GM21526 (cell line): ENCODE measurements around the gene NRXN3.

Experiments
- ATAC-seq: cut with Tn5 transposase; IDR thresholded peaks from one replicate; pipeline ENCODE4 v1.9.1; 2021; ENCODE audit warnings: moderate library complexity; ENCODE audit not compliant: unreplicated experiment, low FRiP score

Gene NRXN3

DNA sequence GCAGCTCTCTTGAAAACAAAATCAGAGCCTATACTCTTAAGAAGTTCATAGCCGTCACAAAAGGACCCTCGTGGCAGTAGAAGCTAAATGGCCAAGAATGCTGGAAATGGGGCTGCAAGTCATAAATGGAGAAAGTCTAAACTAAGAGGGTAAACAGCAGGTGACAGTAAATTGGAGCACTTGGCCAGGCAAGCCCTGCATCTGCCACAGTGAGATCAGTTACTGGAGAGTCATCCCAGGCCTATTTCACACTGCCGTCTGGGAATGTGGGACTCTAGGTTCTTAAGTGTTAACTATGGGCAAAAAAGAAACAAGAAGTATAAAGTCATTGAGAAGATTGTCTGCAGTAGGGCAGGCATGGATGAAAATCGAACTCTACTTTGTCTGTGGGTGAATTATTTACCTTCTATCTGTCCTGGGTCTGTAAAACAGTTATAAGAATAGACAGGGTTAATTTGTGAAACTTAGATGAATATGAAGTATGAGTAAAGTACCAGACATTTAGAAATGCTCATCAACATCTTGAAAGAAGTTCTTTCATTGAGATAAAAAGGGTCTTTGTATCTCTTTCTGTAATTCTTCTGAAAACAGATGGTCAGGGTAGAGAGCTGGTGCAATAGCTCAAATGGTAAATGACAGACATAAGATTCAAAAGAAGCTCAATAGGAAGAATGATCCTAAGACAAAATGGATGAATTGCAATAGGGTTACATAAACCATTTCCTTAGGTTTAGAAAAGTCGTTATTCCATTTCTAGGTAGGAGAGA, 1248.7 kb downstream of the NRXN3 start:
- no peak for ATAC-seq

DNA sequence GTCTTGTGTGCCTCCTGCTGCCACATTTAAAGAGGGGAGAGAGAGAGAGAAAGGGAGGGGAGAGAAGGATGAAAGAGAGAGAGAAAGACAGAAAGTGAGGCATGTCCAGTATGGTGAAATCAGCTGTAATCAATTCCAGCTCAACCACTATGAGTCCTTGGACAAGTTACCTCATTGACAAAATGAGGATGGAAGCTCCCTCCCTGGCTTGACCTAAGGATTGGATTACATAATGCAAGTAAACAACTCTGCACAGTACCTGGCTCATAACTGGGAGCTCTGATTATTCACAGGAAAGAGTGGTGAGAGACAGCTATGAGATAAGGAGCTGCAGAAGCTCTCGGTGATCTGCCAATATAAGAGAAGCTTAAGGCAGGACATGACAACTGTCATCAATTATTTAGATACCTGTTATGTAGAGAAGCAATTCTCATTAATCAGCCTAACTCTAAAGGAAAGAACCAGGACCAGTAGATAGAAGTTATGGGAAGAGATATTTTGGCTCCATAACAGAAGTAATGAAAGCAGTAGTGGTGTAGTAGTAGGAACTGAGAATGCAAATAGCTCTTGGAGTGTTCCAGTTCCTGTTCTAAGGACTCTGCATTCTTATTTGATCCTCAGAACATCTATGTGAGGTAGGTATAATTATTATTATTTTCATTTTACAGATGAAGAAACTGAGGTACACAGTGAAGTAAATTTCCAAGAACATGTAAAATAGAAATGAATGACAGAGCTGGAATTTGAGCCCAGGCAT, 1249.6 kb downstream of the NRXN3 start:
- no peak for ATAC-seq

DNA sequence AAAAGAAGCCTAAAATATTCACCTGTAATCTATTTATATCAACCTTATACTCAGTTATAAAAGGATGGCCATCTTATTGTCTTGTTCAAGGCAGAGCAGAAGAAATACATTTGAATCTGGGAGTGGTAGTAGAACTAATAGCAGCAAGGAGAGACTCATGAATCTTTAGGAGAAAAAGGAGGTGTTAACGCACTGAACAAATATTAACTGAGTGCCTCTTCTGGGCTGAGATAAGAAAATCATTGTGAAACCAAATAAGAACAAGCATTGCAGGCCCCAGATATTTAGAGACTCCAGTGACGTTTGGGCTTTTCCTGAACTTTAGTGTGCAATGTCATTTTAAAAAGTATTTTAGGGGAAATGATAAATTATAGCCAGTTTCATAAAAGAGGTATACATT, 1250.6 kb downstream of the NRXN3 start:
- no peak for ATAC-seq

DNA sequence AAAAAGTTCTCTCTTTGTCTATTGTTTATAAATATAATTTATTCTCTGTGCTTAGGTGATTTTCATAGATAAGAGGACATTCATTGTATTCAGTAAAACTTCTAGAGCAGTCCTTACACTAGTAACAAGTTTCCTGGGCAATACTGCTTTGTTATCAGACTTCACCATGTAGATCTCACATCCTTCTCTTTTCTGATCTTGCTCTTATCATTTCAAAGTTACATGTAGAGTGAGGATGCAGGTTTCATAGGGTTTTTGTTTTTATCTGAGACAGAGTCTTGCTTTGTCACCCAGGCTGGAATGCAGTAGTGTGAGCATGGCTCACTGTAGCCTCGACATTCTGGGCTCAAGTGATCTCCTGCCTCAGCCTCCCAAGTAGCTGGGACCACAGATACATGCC, 1251.6 kb downstream of the NRXN3 start:
- ATAC-seq: no peak

DNA sequence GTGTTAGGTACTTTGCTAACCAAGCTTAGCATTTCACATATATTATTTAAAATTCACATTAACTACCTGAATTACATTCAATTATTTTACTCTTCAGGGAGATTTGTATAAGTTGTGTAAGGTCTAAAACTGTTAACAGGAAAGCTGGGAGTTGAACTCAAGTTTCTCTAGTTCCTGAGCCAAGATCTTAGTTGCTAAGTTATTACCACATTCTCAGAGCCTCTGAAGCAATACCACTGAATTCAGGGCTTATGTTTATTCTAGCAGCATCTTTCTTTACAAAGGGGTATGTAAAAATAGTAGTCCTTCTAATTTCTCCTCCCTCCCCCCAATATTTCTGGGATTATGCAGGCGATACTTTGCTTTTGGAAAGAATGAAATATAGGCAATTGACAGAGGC, 1254.3 kb downstream of the NRXN3 start:
- no peak for ATAC-seq

DNA sequence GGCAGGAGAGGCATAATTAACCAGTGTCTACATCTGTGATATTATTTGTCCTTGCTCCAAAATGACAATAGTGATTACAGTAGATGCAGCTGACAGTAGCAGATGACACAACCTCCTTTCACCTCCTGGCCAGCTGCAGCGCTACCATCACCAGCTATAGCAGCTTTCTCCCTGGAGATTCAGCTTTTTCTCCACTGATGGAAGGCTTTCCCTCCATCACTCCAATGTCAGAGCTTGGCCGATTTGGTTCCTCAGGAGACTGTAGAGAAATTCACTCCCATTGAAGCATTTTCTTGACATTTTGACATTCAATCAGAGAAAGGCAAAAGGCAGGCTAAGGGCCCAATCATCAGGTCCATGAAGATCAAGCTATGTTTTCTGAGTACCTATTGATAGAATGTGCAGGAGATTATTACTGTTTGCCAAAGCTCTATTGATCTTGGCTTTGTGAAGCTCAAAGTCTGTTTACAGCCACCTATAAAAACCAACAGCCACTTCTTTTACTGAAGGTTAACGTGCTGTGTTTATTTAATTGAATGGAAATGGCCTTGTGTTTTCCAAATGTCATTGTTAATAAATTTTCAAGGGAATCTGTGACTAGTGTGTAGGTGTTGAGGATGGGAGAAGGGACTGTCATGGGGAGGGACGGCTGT, 1256.1 kb downstream of the NRXN3 start:
- ATAC-seq: no peak

DNA sequence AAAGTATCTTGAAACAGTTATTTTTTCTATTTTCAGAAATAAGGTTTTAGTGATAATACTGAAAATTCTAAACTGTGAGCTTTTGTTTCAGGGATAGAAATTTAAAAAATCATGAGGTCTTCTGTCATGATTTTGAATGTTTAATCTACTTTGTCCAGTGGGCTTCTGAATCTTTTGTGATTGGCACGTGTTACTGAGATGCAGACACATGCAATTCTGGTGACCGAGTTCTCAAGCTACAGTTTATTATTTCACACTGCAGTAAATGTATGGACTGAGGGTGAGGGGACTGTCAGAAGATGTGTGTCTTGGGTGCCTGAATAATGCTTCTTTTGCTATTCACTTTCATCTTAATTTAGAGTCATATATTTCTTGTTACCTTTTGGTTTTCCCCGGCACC, 1262.5 kb downstream of the NRXN3 start:
- ATAC-seq: no peak

DNA sequence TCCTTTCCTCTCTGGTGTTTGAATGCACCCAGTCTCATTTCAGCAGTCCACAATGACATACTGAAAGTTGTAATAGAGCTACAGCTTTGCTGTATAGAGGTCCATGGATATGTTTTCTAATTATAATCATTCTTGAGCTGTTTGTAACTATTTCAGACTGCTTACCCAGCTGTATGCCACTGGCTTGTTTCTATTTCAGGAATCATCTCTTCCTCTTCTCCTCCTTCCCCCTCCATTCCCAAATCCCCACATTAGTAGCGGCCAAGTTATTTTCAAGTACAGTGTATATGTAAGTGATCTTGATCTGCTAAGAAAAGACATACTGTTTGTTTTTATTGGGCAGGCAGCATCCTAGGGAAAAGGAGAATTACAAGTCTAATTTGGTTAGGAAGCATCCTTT, 1266.2 kb downstream of the NRXN3 start:
- no peak for ATAC-seq

DNA sequence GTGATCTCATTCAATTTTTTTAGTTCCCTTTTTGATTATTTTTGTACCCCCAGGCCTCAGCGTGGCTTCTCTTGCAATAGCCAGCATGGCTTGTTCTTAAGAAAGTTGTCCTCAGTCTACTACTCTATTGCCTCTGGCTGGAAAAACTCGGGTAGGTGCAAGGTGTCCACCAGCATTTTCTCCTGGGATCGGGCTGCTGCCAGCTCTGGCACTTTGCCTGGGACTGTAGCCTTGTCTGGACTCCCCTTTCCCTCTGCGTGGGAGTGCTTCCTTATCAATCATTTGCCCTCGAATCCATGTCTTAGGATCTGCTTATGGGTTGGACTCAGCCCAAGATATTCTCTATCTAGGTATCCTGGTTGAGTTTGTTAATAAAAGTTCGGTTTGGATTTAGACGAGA, 1267.8 kb downstream of the NRXN3 start:
- no peak for ATAC-seq

DNA sequence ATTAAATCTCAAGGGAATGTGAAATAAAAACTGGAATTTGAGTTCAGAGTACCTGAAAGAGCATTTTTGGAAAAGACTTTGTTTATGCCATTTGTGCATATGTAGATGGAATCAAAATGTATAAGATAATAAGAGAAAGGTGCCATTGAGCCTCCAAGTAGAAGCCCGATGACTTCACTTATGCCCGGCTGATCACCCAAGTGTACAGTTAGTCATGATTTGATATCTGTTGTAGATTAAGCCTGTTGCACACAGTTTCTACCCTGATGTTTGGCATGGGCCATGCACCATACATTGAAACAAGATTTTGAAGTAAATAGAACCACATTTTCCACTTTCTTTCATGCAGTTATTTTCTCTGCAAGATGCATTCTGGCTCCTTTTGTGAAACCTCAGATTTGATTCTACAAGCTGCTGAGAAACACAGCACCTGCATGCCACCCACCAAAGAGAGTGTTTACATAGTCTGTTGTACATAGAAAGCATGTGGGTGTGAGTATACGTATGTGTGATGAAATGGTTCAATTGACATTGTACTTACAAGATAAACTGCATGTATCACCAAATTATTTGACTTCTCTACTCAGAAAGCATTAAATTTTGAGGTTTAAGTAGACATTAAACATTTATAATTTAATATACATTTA, 1268.6 kb downstream of the NRXN3 start:
- ATAC-seq: no peak

DNA sequence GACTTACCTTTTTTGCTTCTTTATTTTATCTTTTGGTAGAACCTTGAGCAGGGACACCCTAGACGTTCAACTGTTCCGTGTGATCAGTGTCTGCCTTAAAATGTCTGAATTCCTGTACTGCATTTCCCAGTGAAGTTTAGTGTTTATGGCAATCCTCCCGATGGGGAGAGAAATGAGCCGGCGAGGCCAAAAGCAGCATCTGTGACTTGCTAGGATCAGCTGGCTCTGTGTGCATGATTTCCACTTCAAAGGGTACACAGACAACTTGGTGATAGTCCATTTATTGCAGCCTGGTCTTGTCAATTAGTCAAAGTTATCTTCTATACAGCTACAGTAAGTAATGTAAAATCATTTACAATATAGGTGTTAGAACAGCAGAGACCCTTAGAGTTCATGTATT, 1272.6 kb downstream of the NRXN3 start:
- ATAC-seq: no peak

DNA sequence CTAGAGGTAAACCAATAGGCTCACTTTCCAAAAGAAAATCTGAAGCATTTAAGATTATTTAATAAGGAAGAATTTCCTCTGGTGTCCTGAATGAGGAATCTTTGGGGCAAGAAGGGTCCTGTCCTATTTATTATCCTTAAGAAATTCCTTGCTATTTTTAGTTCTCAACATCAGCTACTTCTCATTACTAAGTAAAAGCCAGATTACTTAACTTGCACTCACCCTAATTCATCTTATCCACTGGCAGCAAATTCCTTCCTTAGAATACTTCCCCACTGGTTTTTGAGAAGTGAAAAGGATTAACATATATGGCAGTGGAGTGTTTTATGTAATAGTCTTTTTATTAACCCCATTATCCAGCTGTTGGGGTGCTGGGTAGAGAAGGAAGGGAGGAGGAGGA, 1273.4 kb downstream of the NRXN3 start:
- ATAC-seq: no peak

DNA sequence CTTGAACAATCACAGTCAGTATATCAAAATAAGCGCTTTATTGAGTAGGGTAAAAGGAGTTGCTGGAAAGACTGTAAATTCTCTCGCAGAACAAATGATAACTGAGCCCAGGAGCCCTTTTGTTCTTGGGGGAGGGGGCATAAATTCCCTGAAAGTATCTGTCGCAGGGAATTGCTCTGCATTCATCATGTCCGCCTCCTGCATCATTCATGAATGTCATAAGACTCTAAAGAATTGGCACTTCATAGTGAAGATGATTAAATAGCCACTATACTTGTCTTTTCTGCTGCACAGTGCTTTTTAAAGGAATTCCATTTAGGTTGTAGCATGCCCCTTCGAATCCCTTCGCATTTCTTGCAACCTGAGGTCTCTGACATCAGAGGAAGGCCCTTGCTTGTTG, 1278.8 kb downstream of the NRXN3 start:
- no peak for ATAC-seq

DNA sequence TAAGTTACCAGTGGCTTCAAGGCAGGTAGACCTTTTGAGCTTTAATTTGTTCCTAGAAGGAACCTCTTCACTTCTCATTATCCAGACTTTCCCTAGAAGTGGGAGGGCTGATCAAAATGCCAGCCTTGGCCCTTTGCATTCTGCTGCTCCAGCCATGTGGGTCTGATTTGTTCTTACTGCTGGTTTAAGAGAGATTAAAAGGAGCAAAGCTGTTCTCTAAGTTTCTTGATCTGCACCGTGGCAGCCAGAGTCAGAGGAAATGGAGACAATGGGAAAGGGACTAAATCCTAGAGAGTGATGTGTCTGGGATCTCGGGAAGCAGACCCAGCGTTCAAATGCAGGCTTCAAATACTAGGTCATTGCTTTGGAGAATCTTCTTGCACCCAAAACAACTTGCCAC, 1281.4 kb downstream of the NRXN3 start:
- no peak for ATAC-seq

DNA sequence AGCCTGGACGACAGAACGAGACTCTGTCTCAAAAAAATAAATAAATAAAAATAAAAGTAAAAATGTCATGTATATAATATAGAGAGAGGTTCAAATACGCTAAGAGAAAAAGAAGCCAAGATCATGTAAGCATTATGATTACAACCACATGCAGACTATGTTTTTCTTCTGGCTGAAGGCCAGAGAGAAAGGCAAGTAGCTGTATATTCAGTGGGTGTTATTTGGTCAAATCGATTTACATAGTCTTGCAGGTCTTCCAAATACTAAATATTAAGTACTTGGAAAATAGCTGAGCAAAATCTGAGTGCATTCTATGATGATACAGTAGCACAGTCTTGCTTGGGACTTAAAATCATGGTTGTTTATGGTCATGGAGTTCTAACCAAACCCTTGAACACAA, 1283.1 kb downstream of the NRXN3 start:
- ATAC-seq: no peak

DNA sequence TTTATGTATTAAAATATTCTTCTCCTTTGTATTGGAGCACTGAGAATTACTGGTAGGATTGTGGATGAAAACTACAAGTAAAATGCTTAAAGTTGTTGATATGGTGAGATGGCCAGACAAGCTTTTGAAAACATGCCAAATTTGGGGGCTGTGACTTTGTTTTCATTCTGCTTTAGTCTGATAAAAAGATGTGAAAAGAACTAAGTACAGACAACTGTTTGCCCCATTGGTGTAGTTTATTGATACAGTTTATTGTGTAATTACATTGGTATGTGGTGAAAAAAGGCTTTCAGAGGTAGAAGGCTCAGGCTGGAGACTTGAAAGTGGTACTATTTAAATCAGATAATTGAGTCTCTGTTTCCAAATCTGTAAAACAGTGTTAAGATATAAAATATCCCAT, 1294.3 kb downstream of the NRXN3 start:
- no peak for ATAC-seq

DNA sequence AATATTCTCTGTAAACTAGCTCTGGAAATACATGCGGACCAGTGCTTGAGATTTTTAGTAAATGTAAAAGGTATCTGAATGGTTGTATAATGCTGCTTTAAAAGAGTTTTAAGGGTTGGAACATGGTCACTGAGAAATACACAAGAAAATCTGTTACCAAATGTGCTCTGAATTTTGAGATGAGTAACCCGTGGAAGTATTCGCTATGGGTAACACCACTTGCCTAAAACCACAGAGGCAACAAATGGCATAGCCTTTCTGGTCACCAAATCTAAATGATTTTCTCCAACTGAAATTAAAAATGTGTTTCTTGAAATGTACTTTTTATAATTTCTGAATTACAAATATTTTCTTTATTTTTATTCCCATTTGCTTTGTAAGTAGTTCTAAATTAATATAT, 1295.5 kb downstream of the NRXN3 start:
- ATAC-seq: no peak

DNA sequence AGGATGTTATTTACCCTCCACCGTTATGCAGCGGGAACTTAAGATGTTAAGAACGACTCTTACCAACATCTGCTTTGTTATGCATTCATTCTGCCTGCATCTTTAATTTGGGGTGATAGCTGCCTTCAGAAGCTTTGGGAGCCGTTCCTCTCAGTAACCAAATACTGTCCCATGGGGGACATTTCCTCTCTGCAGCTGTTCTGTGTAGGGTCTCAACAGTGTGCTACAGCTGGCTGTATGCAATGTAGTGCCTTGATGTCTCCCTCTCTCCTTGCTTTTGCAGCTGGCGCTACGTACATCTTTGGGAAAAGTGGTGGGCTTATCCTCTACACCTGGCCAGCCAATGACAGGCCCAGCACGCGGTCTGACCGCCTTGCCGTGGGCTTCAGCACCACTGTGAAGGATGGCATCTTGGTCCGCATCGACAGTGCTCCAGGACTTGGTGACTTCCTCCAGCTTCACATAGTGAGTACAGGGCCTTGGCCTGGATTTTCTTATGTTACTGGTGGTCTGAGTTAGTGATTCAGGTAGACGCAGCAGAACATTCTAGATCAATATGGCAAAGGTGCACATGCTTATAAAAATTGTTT, 1296.9 kb downstream of the NRXN3 start:
- ATAC-seq: no peak

DNA sequence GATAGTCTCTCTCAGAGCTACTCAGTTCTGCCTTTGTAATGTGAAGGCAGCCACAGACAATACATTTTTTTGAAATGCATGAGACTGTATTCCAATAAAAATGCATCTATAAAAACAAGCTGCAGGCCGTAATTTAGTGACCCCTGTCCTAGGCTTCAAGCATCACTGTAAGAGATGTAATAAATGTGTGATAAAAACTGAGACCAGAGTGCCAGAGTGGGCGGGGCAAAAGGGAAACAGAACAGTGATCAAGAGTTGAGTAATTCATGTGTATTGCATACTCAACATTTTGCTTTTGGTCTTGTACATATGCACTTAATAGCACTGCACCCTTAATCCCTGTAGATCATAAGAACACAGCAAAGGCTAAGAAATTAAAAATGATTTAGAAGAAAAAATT, 1297.7 kb downstream of the NRXN3 start:
- ATAC-seq: no peak

DNA sequence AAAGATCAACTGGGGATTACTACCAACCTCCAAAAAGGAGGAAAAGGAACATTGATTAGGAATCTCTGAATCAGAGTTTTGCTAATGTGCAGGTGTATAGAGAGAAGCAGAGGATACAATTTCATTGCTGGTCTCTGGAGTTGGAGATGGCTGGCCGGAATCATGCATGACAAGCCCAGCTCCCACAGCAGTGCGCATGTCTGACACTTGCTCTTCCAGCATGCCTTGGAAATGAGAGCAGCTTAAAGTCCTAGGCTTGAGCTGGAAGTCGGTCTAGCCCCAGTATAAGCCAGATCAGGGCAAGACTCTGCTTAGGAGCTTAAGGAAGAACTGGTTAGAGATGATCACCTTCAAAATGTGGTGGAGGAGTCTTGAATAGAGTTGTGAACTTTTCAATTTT, 1298.3 kb downstream of the NRXN3 start:
- ATAC-seq: no peak

DNA sequence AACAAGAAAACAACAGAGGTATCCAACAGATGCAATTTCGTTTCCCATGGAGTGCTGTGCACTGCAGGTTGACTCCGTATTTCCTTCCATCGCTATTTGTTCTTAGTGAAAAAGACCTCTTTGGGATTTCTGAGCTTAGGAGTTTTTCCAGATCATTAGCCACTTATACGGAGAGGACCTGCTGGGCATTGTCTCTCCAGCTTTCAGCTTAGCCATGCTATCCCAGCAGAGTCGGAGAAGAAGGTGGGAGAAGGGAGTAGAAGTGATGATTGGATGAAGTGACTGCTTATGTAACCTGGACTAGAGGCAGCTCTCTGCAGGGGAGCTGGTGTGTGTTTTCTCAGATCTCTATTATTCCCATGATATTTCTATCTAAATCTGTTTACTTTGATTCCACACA, 1303.5 kb downstream of the NRXN3 start:
- ATAC-seq: no peak
